NOMO-1 (cell line): ENCODE results near the gene KCNK5.
A peak's percentile ranks its signal among the peaks of the same experiment; 100 is the strongest.

Experiments
- DNase-seq, 2 experiments: peaks; one replicate each; lab custom pipeline; 2025; ENCODE audit not compliant: unreplicated experiment in 2 of 2; lab: John Stamatoyannopoulos, UW

KCNK5 gene

DNA sequence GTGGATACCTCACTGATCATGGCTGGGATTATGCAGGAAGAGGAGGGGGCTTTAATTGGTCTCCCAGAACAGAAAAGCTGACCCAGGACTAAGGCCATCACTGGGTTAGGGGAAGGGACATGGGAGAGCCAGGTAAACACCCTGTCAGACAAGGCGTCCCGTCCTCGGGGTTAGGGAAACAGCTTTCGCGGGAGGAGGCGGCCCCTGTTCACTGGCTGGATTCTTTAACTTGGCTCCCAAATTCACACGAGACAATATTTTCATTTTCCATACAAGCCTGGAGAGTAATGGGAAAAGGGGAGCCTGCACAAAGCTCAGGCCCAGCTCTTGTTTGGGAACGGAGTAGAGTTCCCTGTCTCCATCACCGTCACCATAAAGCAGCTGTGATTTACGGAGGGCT lies 29.3 kb downstream of the KCNK5 start:
- DNase-seq = no peak

GRCh38 chr6:39199231-39199940 lies 29.9 kb downstream of the KCNK5 start:
- DNase-seq = no peak

DNA sequence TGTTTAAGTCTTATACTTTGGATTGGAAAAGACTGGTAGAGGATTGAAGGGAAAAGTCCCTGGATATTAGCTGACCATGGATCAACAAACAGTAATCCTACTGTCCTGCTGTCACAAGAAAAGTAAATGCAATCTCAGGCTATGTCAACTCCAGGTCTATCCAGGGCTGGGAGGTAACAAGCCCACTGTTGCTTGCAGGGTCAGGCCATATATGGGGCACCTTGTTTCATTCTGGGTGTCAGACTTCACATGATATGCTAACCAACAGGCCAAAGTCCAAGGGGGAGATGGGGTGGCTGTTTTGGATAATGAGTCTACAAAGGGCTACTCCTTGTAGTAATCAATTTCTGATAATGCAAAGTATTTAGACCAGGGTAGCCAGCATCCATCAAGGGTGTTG lies 30.7 kb downstream of the KCNK5 start:
- DNase-seq = no peak

GRCh38 chr6:39197922-39198500 lies 31.3 kb downstream of the KCNK5 start:
- DNase-seq = peak in 1 of 2 experiments; percentile 15

- DNase-seq = peak in 1 of 2 experiments; percentile 35
Measured at GRCh38 chr6:39197521-39197920, 31.8 kb downstream of the KCNK5 start.

DNA sequence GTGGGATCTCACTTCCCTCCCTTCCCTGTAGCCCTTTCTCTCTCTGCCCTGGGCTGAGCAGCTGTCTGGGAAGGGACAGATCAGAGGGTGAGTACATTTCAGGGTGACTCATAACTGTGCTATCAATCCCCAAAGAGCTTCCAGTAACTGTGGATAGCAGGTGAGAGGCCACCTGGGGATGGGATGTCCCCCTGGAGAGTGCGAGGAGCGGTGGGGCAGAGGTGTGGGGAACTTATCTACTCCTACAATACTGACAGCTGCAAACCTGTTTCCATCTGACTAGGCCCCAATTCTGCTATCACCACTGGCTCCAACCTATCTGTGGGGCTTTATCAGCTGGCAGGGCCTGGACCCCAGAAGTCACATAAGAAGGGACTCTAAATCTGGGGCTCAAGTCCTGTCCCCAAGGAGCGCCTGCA lies 32.6 kb downstream of the KCNK5 start:
- no peak for DNase-seq

- no peak for DNase-seq
Measured at GRCh38 chr6:39195792-39196385, 33.4 kb downstream of the KCNK5 start.

- no peak for DNase-seq
Measured at GRCh38 chr6:39194466-39194865, 34.8 kb downstream of the KCNK5 start.

DNA sequence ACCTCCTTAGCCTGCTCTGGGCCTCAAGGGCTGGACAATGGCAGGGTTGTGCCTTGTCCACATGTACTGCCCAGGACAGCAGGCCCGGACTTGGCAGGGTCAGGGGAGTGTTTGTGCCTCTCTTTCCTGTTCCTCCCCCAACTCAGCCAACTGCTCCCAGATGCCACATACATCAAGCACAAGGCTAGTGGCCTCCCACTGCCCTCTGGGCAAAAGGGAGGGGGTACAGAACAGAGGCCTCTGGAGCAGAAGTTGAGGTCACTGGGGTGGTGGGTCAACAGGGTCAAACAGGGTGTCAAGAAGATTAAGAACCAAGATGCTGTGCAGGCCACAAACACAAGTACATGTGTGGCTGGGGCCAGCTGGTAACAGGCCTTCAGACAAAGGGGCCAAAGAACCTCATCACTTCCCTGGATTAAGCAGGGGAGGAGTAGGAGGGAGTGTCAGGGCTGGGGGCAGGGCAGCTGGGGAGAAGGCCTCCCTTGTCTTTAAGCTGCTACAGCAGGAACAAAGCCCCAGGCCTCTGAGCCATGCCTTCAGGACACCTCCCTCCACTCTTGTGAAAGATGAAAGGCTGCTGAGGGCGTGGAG lies 36.0 kb downstream of the KCNK5 start:
- no peak for DNase-seq

DNA sequence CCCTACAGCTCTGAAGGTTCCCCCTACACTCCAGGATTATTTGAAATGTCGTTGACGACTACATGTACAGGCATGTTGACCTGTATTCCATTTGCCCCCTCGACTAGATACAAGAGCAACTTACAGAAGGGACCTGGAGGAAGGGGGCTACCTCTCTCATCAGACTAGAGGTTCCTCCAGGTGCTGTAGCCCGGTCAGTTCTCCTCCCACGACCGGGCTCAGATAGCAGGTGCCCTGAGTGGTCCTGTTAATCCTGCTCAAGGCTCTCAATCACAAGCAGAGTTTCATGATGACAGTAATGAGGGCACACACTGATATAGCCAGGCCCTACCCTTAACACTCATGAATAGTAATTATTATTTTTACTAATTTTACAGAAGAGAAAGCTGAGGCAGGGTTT lies 36.5 kb downstream of the KCNK5 start:
- DNase-seq = no peak

DNA sequence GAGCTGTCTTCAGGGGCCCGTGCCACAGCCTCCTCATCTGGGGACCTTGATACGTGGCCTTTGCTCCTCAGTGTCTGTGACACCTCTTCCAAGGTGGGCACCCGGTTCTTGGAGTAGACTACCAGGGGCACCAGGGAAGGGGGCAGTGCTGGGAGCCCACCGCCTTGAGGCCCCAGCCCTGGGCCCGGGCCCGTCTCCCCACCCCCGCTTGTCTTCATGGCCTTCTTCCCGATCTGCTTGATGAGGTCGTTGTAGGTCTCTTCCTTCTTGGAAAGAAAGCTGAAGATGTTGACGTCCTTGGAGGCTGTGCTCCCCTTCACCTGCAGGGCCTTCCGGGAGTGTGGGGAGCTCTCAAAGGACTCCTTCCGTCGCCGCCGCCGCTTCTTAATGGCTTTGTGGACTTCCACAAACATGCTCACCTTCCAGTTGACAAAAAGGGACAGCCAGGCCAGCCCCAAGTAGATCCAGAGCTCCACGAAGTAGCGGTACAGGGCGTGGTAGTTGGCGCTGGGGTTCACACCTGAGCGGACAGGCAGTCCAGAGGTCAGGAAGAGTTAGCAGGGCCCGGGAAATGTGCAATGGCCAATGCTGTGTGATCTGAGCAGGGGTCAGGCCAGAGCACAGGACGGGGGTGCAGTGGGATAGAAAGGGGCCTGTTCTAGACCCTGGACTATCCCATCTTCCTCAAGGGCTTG lies 37.9 kb downstream of the KCNK5 start:
- DNase-seq = no peak

DNA sequence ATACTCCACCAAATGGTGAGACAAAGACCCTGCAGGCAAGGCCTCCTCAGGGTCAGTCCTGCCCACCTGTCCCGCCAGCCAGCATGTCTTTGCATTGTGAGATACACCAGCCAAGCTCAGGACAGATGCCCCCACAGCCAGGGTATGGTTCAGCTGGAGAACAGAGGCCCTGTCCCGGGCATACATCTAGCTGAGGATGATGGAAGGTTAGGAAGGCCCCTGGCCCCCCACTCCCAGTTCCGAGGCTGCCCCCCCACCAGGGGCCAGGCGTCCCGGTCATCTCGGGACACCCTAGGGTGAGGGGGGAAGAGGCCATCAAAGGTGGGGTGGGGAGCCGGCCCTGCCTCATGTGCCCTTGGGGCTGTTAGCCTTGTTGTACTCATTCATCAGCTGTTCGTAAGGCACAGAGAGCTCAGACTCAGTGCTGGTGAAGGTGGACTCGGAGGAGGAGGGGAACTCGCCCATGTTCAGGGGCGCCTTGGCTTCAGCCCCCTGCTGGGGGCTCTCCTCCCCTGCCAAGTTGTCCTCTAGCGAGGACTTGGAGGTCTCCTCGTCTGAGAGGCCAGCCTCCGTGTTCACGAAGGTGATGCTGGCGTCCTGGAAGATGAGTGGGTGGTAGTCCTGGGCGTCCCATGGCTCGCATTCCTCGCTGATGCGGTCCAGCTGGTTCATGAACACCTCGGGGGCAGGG lies 38.6 kb downstream of the KCNK5 start:
- DNase-seq = no peak

- DNase-seq = peak; percentile 8 to 14
Measured at GRCh38 chr6:39189915-39190544, 39.2 kb downstream of the KCNK5 start.

DNA sequence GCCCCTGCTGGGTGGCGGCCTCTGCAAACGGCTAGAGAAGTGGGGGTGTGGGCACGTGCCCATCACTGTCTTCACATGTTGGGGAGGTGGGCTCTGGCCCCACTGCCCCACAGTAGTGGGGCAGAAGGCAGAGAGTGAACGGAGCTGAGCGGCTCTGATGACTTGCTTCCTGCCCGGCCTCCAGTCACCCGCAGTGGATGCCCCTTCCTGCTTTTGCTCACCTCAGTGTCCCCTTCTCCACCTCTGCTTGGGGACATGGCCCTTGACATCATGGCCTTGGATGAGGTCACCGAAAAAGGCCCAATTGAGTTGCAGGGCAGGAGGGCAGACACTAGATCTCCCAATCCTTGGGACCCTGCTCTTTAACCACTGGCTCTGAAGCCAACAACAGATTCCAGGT lies 40.1 kb downstream of the KCNK5 start:
- no peak for DNase-seq

DNA sequence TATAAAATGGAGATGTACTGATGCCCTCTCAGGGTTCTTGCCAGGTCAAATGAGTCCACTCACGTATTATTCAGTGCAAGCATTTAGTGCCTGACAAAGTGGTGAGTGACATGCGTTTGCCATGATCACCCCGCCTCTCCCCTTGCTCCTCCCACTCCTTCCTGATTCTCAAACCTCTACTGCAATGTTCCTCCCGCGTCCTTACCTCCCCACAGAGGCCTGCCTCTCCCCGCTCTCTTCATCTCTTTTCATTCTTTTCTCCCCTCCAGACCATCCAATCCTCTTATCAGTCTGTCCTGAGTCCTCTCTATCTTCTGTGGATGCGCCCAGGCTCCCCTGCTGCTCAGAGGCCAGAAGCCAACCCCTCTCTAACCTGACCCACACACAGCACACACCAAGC lies 40.7 kb downstream of the KCNK5 start:
- DNase-seq = no peak

GRCh38 chr6:39188098-39188450 lies 41.2 kb downstream of the KCNK5 start:
- DNase-seq = no peak

DNA sequence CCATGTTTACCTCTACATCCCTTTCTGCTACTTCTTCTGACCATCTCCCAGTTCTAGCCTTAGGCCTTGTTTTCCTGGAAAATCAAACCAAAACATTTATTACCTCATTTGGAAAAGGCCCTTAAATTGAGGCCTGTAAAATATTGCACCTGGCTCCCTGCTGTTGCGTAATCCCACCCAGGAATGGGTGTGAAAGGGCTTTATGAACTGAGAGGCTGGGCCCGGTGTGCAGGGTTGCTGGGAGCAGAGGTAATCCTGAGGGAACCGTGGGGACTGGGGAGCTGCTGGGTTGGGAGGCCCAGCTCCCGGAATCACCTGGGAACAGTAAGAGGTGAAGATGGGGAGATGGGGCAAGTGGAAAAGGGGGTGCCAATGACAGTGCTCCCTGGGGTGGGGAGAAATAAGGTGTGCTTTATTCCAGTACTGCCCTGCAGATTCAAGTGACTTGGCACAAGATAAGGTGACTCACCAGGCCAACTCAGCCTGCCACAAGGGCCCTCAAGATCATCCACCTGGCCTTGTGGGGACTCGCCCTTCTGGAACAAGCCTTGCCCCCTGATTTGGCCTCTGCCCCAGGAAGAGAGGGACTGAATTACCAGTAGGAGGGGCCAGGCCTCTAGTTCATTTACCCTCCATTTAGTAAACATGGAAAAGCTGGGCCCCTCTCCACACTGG lies 44.2 kb downstream of the KCNK5 start:
- DNase-seq = no peak

GRCh38 chr6:39182604-39183003 lies 46.7 kb downstream of the KCNK5 start:
- no peak for DNase-seq

- no peak for DNase-seq
Measured at GRCh38 chr6:39181826-39182225, 47.4 kb downstream of the KCNK5 start.

DNA sequence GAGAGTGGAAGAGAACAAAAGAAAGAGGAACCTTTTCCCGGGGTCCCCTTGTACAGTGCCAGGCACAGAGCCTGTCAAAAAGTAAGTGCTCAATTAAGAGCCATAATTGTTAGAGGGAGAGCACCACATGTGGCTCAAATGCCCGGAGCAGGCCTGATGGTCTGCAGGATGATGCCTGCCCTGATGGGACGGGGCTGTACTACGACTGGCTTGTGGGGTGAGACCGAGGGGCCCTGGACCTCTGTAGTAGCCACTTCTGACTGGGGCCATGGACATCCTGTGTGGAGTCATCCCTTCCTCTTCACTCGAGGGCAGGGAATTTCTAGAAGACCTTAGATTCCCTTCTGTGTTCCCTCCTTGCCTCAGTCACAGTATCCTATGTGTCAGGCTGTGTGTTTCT lies 47.9 kb downstream of the KCNK5 start:
- DNase-seq = no peak
